IMR-90 (cell line): ENCODE data around the gene ADORA2A. TPM values are rescaled to one million over a fixed set of nuclear protein-coding genes. Genes with fewer than 3 reads are reported as not detected.

Experiments used
- ATAC-seq: fragments of 200-7000 bp; cut with Tn5 transposase; 2 replicates; pipeline ENCODE4 v1.9.1; 2020; ENCODE audit warnings: low read depth, mild to moderate bottlenecking, moderate library complexity
- BruUV-seq: library from RNA; stranded (reverse); fragments of 400-500 nt; replicated peaks from 2 replicates; lab custom pipeline; 2021; lab: Mats Ljungman, UMichigan
- CTCF ChIA-PET: fragments of 300-600 bp; formaldehyde crosslinking; extraction: SDS; loops from one replicate; lab custom pipeline; 2021; ENCODE audit warnings: antibody characterized with exemption; lab: Yijun Ruan, JAX
- POLR2A ChIA-PET: fragments of 300-600 bp; sonication (Branson Sonifier 250); formaldehyde crosslinking; loops from one replicate; lab custom pipeline; 2022; ENCODE audit warnings: antibody characterized with exemption; ENCODE audit not compliant: unreplicated experiment; lab: Charles Lee
- DNase-seq: peaks from one replicate; pipeline ENCODE4 v3.0.0; 2013
- H2AFZ ChIP-seq: replicated peaks from 2 replicates; pipeline ENCODE3; 2013; ENCODE audit warnings: low read length, mild to moderate bottlenecking; ENCODE audit not compliant: poor library complexity
- H2AK5ac ChIP-seq: 2 replicates; pipeline ENCODE4 v1.6.1; 2013; ENCODE audit warnings: low read depth, low read length, inconsistent platforms
- H2AK9ac ChIP-seq: replicated peaks from 2 replicates; pipeline ENCODE3; 2013; ENCODE audit warnings: mild to moderate bottlenecking, low read depth, low read length, moderate library complexity; ENCODE audit not compliant: poor library complexity
- H2BK120ac ChIP-seq: 2 replicates; pipeline ENCODE4 v1.6.1; 2013; ENCODE audit warnings: low read depth, low read length, inconsistent platforms
- H2BK15ac ChIP-seq: 3 replicates; pipeline ENCODE4 v1.6.1; 2013; ENCODE audit warnings: low read depth, low read length, inconsistent platforms
- H2BK20ac ChIP-seq: 2 replicates; pipeline ENCODE4 v1.6.1; 2013; ENCODE audit warnings: low read depth, mild to moderate bottlenecking, inconsistent platforms, low read length, moderate library complexity
- H2BK5ac ChIP-seq: 2 replicates; pipeline ENCODE4 v1.6.1; 2013; ENCODE audit warnings: mild to moderate bottlenecking, low read depth, low read length, inconsistent platforms; ENCODE audit not compliant: poor library complexity, severe bottlenecking
- H3K14ac ChIP-seq: replicated peaks from 2 replicates; pipeline ENCODE4 v1.6.1; 2013; ENCODE audit warnings: low read depth, low read length, inconsistent platforms
- H3K18ac ChIP-seq: 2 replicates; pipeline ENCODE4 v1.6.1; 2013; ENCODE audit warnings: low read depth, low read length, control low read depth
- H3K23ac ChIP-seq: 2 replicates; pipeline ENCODE4 v1.6.1; 2013; ENCODE audit warnings: low read depth, low read length, inconsistent platforms
- H3K27ac ChIP-seq: 2 replicates; pipeline ENCODE4 v1.5.1; 2013; ENCODE audit warnings: mild to moderate bottlenecking, control low read depth, low read length; ENCODE audit not compliant: insufficient read depth
- H3K27me3 ChIP-seq: 2 replicates; pipeline ENCODE4 v1.6.1; 2013; ENCODE audit warnings: low read length; ENCODE audit not compliant: control insufficient read depth, insufficient read depth
- H3K36me3 ChIP-seq: 2 replicates; pipeline ENCODE4 v1.6.1; 2013; ENCODE audit warnings: low read length, mixed read lengths; ENCODE audit not compliant: control insufficient read depth, insufficient read depth
- H3K4ac ChIP-seq: 2 replicates; pipeline ENCODE4 v1.6.1; 2013; ENCODE audit warnings: low read depth, low read length, inconsistent platforms
- H3K4me1 ChIP-seq: 2 replicates; pipeline ENCODE4 v1.6.1; 2013; ENCODE audit warnings: low read length, mixed read lengths; ENCODE audit not compliant: control insufficient read depth, insufficient read depth
- H3K4me2 ChIP-seq: 2 replicates; pipeline ENCODE4 v1.6.1; 2013; ENCODE audit warnings: low read depth, mild to moderate bottlenecking, control low read depth, low read length, moderate library complexity
- H3K4me3 ChIP-seq: 2 replicates; pipeline ENCODE4 v1.5.1; 2013; ENCODE audit warnings: low read depth, mild to moderate bottlenecking, control low read depth, low read length, moderate library complexity; ENCODE audit not compliant: insufficient read depth
- H3K56ac ChIP-seq: 2 replicates; pipeline ENCODE4 v1.6.1; 2013; ENCODE audit warnings: low read length, inconsistent platforms; ENCODE audit not compliant: insufficient read depth; ENCODE audit errors: extremely low read depth
- H3K79me1 ChIP-seq, 2 experiments: 2 replicates each; pipeline ENCODE4 v1.6.1; 2013; ENCODE audit warnings: low read length in 2 of 2, inconsistent platforms in 1 of 2, low read depth in 1 of 2
- H3K9ac ChIP-seq: 2 replicates; pipeline ENCODE4 v1.6.1; 2013; ENCODE audit warnings: low read depth, low read length, control low read depth
- H3K9me1 ChIP-seq: 2 replicates; pipeline ENCODE4 v1.6.1; 2013; ENCODE audit warnings: low read length, inconsistent platforms; ENCODE audit not compliant: insufficient read depth
- H3K9me3 ChIP-seq: 2 replicates; pipeline ENCODE4 v1.6.1; 2013; ENCODE audit warnings: low read length; ENCODE audit not compliant: control insufficient read depth, insufficient read depth
- H4K20me1 ChIP-seq: 2 replicates; pipeline ENCODE4 v1.6.1; 2013; ENCODE audit warnings: low read length, inconsistent platforms; ENCODE audit not compliant: insufficient read depth
- H4K5ac ChIP-seq: 2 replicates; pipeline ENCODE4 v1.6.1; 2013; ENCODE audit warnings: mild to moderate bottlenecking, low read depth, low read length, control low read depth
- H4K8ac ChIP-seq, 2 experiments: 2 replicates each; pipeline ENCODE4 v1.6.1; 2013; ENCODE audit warnings: low read depth in 2 of 2, low read length in 2 of 2, control low read depth in 1 of 2, inconsistent platforms in 1 of 2
- H4K91ac ChIP-seq: 2 replicates; pipeline ENCODE4 v1.6.1; 2013; ENCODE audit warnings: low read depth, low read length, inconsistent platforms; ENCODE audit not compliant: insufficient read depth
- BHLHE40 ChIP-seq: fragments of 150-350 bp; IDR thresholded peaks from 2 replicates; pipeline ENCODE4 v1.6.1; 2016; ENCODE audit warnings: mild to moderate bottlenecking, low read depth, low read length
- CEBPB ChIP-seq: IDR thresholded peaks from 2 replicates; pipeline ENCODE4 v1.6.1; 2012; ENCODE audit warnings: low read depth, low read length, improper control_type of control experiment
- CHD1 ChIP-seq: IDR thresholded peaks from 2 replicates; pipeline ENCODE4 v1.6.1; 2012; ENCODE audit warnings: low read depth, low read length, improper control_type of control experiment
- FOS ChIP-seq: fragments of 150-350 bp; IDR thresholded peaks from 2 replicates; pipeline ENCODE4 v1.6.1; 2016; ENCODE audit warnings: low read depth, low read length
- MAFK ChIP-seq: IDR thresholded peaks from 2 replicates; pipeline ENCODE4 v1.6.1; 2012; ENCODE audit warnings: low read depth, low read length, improper control_type of control experiment
- MAZ ChIP-seq: IDR thresholded peaks from 2 replicates; pipeline ENCODE4 v1.6.1; 2012; ENCODE audit warnings: low read depth, mild to moderate bottlenecking, low read length, improper control_type of control experiment, moderate library complexity, borderline replicate concordance
- NFE2L2 ChIP-seq: fragments of 150-350 bp; IDR thresholded peaks from 2 replicates; pipeline ENCODE4 v1.6.1; 2016; ENCODE audit warnings: low read depth, mild to moderate bottlenecking, low read length
- POLR2A ChIP-seq: IDR thresholded peaks from 2 replicates; pipeline ENCODE4 v1.6.1; 2012; ENCODE audit warnings: mild to moderate bottlenecking, low read depth, low read length
- RCOR1 ChIP-seq: IDR thresholded peaks from 2 replicates; pipeline ENCODE4 v1.6.1; 2012; ENCODE audit warnings: mild to moderate bottlenecking, low read length, improper control_type of control experiment; ENCODE audit not compliant: insufficient replicate concordance
- RFX5 ChIP-seq: IDR thresholded peaks from 2 replicates; pipeline ENCODE4 v1.8.0; 2012; ENCODE audit warnings: low read depth, mild to moderate bottlenecking, low read length, moderate library complexity
- SMC3 ChIP-seq: fragments of 150-350 bp; IDR thresholded peaks from 2 replicates; pipeline ENCODE4 v1.6.1; 2016; ENCODE audit warnings: low read depth, mild to moderate bottlenecking, antibody characterized with exemption, low read length, moderate library complexity
- WGBS, 2 experiments: methylation state at CpG; one replicate each; pipeline versions ENCODE4 v1.1.5 to v1.1.7; 2013; ENCODE audit warnings: missing lambda C conversion rate in 2 of 2; ENCODE audit not compliant: insufficient read length in 1 of 2; ENCODE audit errors: extremely low coverage in 2 of 2; 5-methylcytosine and 5-hydroxymethylcytosine counted together
- dilution Hi-C: fragments of 300-500 bp; cut with HindIII; formaldehyde crosslinking; loops from one replicate; pipeline ENCODE4 v1.14.3; 2018; ENCODE audit warnings: low sequenced_read_pairs; ENCODE audit not compliant: unreplicated experiment
- in situ Hi-C: fragments of 300-500 bp; cut with MboI; formaldehyde crosslinking; loops from 3 replicates; pipeline ENCODE4 v1.14.3; 2019; ENCODE audit warnings: low sequenced_read_pairs, inconsistent platforms, mixed read lengths
- intact Hi-C: fragments of 100-400 bp; cut with micrococcal nuclease; formaldehyde crosslinking; loops from 2 replicates; pipeline ENCODE4 v1.10.0; 2022
- polyA plus RNA-seq, 3 experiments: library from polyadenylated mRNA; depleted of rRNA; stranded (reverse); fragments of >200 nt; gene quantifications; 2 replicates each; pipeline ENCODE4 v1.2.3, GENCODE V29; 2012; ENCODE audit warnings: low replicate concordance in 1 of 3
- total RNA-seq: library from RNA; depleted of rRNA; stranded (reverse); fragments of >200 nt; gene quantifications from 2 replicates; pipeline ENCODE4 v1.2.3, GENCODE V29; 2012
- TF ChIP-seq, protein P1 (sequence below): fragments of 150-350 bp; IDR thresholded peaks from 2 replicates; pipeline ENCODE4 v1.6.1; 2017; ENCODE audit warnings: mild to moderate bottlenecking, antibody characterized with exemption, low read length, low read depth
- TF ChIP-seq, protein P2 (sequence below): conservative IDR thresholded peaks from 2 replicates; pipeline ENCODE4 v1.5.1; 2012; ENCODE audit warnings: mild to moderate bottlenecking, low read depth, low read length, improper control_type of control experiment
- TF ChIP-seq, protein P3 (sequence below): fragments of 150-350 bp; IDR thresholded peaks from 2 replicates; pipeline ENCODE4 v1.6.1; 2016; ENCODE audit warnings: low read depth, mild to moderate bottlenecking, low read length, moderate library complexity, borderline replicate concordance

Gene ADORA2A
- total and polyA plus RNA-seq, 2 of the 4 experiments (the other 2 are of a cell fraction), result 0.36 to 1.1 TPM

DNA sequence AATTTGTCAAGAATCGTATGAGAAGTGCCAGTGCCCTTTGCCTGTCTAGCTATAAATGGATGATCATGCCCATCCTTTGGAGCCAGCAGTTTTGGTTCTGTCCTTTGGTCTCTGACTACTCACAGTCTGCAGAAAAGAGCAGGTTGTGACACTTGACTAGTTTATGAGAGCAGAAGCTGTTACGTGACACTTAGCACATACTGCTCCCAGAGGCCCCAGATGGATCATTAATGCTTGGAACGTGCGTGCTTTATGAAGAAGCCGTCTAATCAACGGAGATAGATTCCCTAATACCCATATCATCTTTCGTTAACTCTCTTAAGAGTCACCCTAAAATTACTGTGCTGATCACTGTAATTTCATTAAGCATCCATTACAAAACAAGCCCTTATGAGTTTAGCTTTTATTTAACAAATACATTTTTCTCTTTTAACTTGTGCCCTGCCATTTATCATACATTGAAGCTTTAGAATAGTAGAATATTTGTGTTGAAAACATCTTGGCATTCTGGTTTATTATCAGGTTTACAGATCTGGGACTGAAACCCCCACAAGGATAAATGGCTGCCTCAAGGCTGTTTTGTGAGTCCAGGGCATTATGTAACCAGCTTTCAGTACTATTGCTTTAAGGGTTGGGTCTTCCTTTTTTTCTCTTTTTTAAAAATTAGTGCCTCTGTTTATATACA lies 47.0 kb upstream of the ADORA2A start:
- H2BK120ac ChIP-seq, result no peak overlapping the region
- no peak overlapping the region for H3K14ac ChIP-seq
- ATAC-seq (no peak), DNase-seq (no peak)
- no peaks in the 10 kb centered on the region for H3K9me3 ChIP-seq
- H4K5ac ChIP-seq, result no peak overlapping the region
- TF ChIP-seq FOS, result no peak
- TF ChIP-seq SMC3, result no peak
- TF ChIP-seq, protein P1, sequence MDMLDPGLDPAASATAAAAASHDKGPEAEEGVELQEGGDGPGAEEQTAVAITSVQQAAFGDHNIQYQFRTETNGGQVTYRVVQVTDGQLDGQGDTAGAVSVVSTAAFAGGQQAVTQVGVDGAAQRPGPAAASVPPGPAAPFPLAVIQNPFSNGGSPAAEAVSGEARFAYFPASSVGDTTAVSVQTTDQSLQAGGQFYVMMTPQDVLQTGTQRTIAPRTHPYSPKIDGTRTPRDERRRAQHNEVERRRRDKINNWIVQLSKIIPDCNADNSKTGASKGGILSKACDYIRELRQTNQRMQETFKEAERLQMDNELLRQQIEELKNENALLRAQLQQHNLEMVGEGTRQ, result no peak
- no peak for TF ChIP-seq BHLHE40
- TF ChIP-seq MAFK, result no peak
- TF ChIP-seq RFX5, result no peak
- TF ChIP-seq, protein P2, sequence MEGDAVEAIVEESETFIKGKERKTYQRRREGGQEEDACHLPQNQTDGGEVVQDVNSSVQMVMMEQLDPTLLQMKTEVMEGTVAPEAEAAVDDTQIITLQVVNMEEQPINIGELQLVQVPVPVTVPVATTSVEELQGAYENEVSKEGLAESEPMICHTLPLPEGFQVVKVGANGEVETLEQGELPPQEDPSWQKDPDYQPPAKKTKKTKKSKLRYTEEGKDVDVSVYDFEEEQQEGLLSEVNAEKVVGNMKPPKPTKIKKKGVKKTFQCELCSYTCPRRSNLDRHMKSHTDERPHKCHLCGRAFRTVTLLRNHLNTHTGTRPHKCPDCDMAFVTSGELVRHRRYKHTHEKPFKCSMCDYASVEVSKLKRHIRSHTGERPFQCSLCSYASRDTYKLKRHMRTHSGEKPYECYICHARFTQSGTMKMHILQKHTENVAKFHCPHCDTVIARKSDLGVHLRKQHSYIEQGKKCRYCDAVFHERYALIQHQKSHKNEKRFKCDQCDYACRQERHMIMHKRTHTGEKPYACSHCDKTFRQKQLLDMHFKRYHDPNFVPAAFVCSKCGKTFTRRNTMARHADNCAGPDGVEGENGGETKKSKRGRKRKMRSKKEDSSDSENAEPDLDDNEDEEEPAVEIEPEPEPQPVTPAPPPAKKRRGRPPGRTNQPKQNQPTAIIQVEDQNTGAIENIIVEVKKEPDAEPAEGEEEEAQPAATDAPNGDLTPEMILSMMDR, result no peak
- TF ChIP-seq, protein P3, sequence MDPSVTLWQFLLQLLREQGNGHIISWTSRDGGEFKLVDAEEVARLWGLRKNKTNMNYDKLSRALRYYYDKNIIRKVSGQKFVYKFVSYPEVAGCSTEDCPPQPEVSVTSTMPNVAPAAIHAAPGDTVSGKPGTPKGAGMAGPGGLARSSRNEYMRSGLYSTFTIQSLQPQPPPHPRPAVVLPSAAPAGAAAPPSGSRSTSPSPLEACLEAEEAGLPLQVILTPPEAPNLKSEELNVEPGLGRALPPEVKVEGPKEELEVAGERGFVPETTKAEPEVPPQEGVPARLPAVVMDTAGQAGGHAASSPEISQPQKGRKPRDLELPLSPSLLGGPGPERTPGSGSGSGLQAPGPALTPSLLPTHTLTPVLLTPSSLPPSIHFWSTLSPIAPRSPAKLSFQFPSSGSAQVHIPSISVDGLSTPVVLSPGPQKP, result no peak
- no peak for TF ChIP-seq CEBPB
- TF ChIP-seq NFE2L2, result no peak
- no peak for TF ChIP-seq MAZ
- TF ChIP-seq RCOR1, result no peak
- TF ChIP-seq POLR2A, result no peak
- TF ChIP-seq CHD1, result no peak
- no peaks in the 10 kb centered on the region for H4K20me1 ChIP-seq
- no peak overlapping the region for H2AK5ac ChIP-seq
- 0 out of 2 replicates have a peak, but pooled peaks cover 2% of the 10 kb centered on the region for H3K9me1 ChIP-seq
- H3K36me3 ChIP-seq, result peaks cover 16% of the 10 kb centered on the region; the same call in 1 of the 2 replicates
- no peak overlapping the region for H2BK5ac ChIP-seq
- H3K4me1 ChIP-seq, result no peaks in the 10 kb centered on the region
- intact Hi-C loops (no loop called here), dilution Hi-C loops (no loop called here), in situ Hi-C loops (no loop called here)
- H2AK9ac ChIP-seq, result no peak overlapping the region
- ChIA-PET CTCF (interaction anchor here (0.7 kb wide), 1 partner anchor 75 kb away, joined by 4 read pairs; no protein-coding TSS in a partner anchor), POLR2A (no interaction called here)
- no peak overlapping the region for H3K27ac ChIP-seq
- no peak overlapping the region for H3K56ac ChIP-seq
- H3K4ac ChIP-seq, result no peak overlapping the region
- H4K8ac ChIP-seq, result no peak overlapping the region
- H3K4me3 ChIP-seq, result no peak overlapping the region
- no peak overlapping the region for H3K23ac ChIP-seq
- H3K9ac ChIP-seq, result no peak overlapping the region
- no peak overlapping the region for H3K18ac ChIP-seq
- H2BK15ac ChIP-seq, result no peak overlapping the region
- no peak overlapping the region for H2BK20ac ChIP-seq
- H3K27me3 ChIP-seq, result no peaks in the 10 kb centered on the region
- BruUV-seq, result no TSS peak
- WGBS, 2 experiments, result 90% methylated on average over 1 of the region's 7 CpGs; no CpG with 5 or more reads in 1 of the 2 experiments
- H4K91ac ChIP-seq, result no peak overlapping the region
- no peak overlapping the region for H2AFZ ChIP-seq
- H3K79me1 ChIP-seq, result peaks cover 2 to 20% of the 10 kb centered on the region in 2 experiments; a peak in 3 of 4 replicates
- H3K4me2 ChIP-seq, result no peak overlapping the region
